HepG2 (cell line): Measurements from ENCODE around the gene MEI1. TPM values are rescaled to one million over a fixed set of nuclear protein-coding genes. Genes with fewer than 3 reads are reported as not detected.

ENCODE experiments used
- CCDC6 ChIP-seq: sonication (generic); formaldehyde crosslinking; IDR thresholded peaks from 2 replicates; pipeline ENCODE4 v1.8.1; 2022; ENCODE audit warnings: mild to moderate bottlenecking, missing genetic modification reagents, moderate library complexity
- DMTF1 ChIP-seq: sonication (generic); formaldehyde crosslinking; IDR thresholded peaks from 2 replicates; pipeline ENCODE4 v1.4.0; 2020; ENCODE audit warnings: mild to moderate bottlenecking, missing genetic modification reagents
- GZF1 ChIP-seq: sonication (generic); formaldehyde crosslinking; IDR thresholded peaks from 2 replicates; pipeline ENCODE4 v1.5.1; 2020; ENCODE audit warnings: mild to moderate bottlenecking, missing genetic modification reagents
- HDAC2 ChIP-seq: sonication (generic); formaldehyde crosslinking; IDR thresholded peaks from 2 replicates; pipeline ENCODE4 v1.4.0; 2020; ENCODE audit warnings: missing genetic modification reagents
- HOXA3 ChIP-seq: sonication (generic); formaldehyde crosslinking; IDR thresholded peaks from 2 replicates; pipeline ENCODE4 v1.5.0; 2020; ENCODE audit warnings: missing genetic modification reagents
- KDM3A ChIP-seq: IDR thresholded peaks from 2 replicates; pipeline ENCODE4 v1.6.1; 2018; ENCODE audit warnings: low read depth, missing compliant biosample characterization
- KMT2A ChIP-seq: sonication (generic); formaldehyde crosslinking; IDR thresholded peaks from 2 replicates; pipeline ENCODE4 v1.4.0; 2020; ENCODE audit warnings: missing genetic modification reagents
- LBX2 ChIP-seq: sonication (generic); formaldehyde crosslinking; IDR thresholded peaks from 2 replicates; pipeline ENCODE4 v1.5.0; 2020; ENCODE audit warnings: missing genetic modification reagents, mild to moderate bottlenecking, borderline replicate concordance
- MAX ChIP-seq: IDR thresholded peaks from 2 replicates; pipeline ENCODE4 v1.6.1; 2012; ENCODE audit warnings: inconsistent platforms
- MXD1 ChIP-seq: sonication (generic); formaldehyde crosslinking; IDR thresholded peaks from 2 replicates; pipeline ENCODE4 v1.4.0; 2020; ENCODE audit warnings: mild to moderate bottlenecking, missing genetic modification reagents
- MYC ChIP-seq: sonication (generic); formaldehyde crosslinking; IDR thresholded peaks from 2 replicates; pipeline ENCODE4 v1.9.0; 2021; ENCODE audit warnings: missing genetic modification reagents, borderline replicate concordance
- NR1H2 ChIP-seq: sonication (generic); formaldehyde crosslinking; IDR thresholded peaks from 2 replicates; pipeline ENCODE4 v1.8.1; 2022; ENCODE audit warnings: low read depth, missing genetic modification reagents, borderline replicate concordance
- NR2F1 ChIP-seq, 2 experiments: fragments of 450-650 bp in 1 of 2; formaldehyde crosslinking in 1 of 2; IDR thresholded peaks; 2 replicates each; pipeline versions ENCODE4 v1.5.0 to v1.6.1; 2016 to 2020; ENCODE audit warnings: mild to moderate bottlenecking in 1 of 2, missing compliant biosample characterization in 1 of 2, missing genetic modification reagents in 1 of 2, moderate library complexity in 1 of 2
- PHF21A ChIP-seq: sonication (generic); formaldehyde crosslinking; IDR thresholded peaks from 2 replicates; pipeline ENCODE4 v1.5.0; 2020; ENCODE audit warnings: mild to moderate bottlenecking, missing genetic modification reagents
- PHF8 ChIP-seq: sonication (generic); formaldehyde crosslinking; IDR thresholded peaks from 2 replicates; pipeline ENCODE4 v1.5.0; 2020; ENCODE audit warnings: missing genetic modification reagents
- SNAPC2 ChIP-seq: sonication (generic); formaldehyde crosslinking; IDR thresholded peaks from 2 replicates; pipeline ENCODE4 v1.8.1; 2022; ENCODE audit warnings: mild to moderate bottlenecking, missing genetic modification reagents
- TFDP2 ChIP-seq: sonication (generic); formaldehyde crosslinking; IDR thresholded peaks from 2 replicates; pipeline ENCODE4 v1.4.0; 2020; ENCODE audit warnings: missing genetic modification reagents
- THAP8 ChIP-seq: sonication (generic); formaldehyde crosslinking; IDR thresholded peaks from 2 replicates; pipeline ENCODE4 v1.5.1; 2020; ENCODE audit warnings: missing genetic modification reagents, mild to moderate bottlenecking, borderline replicate concordance
- TP53 ChIP-seq: sonication (generic); formaldehyde crosslinking; conservative IDR thresholded peaks from 2 replicates; pipeline ENCODE4 v1.4.0; 2020; ENCODE audit warnings: missing genetic modification reagents
- YEATS2 ChIP-seq: sonication (generic); formaldehyde crosslinking; IDR thresholded peaks from 2 replicates; pipeline ENCODE4 v1.4.0; 2020; ENCODE audit warnings: missing genetic modification reagents, borderline replicate concordance
- ZBTB26 ChIP-seq: IDR thresholded peaks from 2 replicates; pipeline ENCODE4 v1.6.1; 2016; ENCODE audit warnings: missing compliant biosample characterization, missing genetic modification reagents, borderline replicate concordance
- ZNF530 ChIP-seq: sonication (generic); formaldehyde crosslinking; IDR thresholded peaks from 2 replicates; pipeline ENCODE4 v1.5.0; 2020; ENCODE audit warnings: low read depth, mild to moderate bottlenecking, missing genetic modification reagents
- ZNF775 ChIP-seq: sonication (generic); formaldehyde crosslinking; IDR thresholded peaks from 2 replicates; pipeline ENCODE4 v1.4.0; 2020; ENCODE audit warnings: missing genetic modification reagents, mild to moderate bottlenecking, moderate library complexity, borderline replicate concordance
- polyA plus RNA-seq, 8 experiments: library from polyadenylated mRNA; depleted of rRNA in 3 of 8; stranded (reverse) in 7 of 8; unstranded in 1 of 8; fragments of >200 nt; fragmentation: Illumina TruSeq in 4 of 8; extraction: Trizol in 4 of 8; gene quantifications; 2 replicates each; pipeline versions ENCODE4 v1.2.1 to v1.2.3, GENCODE V29; 2011 to 2016; ENCODE audit warnings: low read depth in 4 of 8, missing spikeins in 1 of 8, mixed read lengths in 1 of 8; ENCODE audit not compliant: insufficient read depth in 1 of 8
- total RNA-seq, 5 experiments: library from RNA; depleted of rRNA; stranded (reverse); fragments of >200 nt; fragmentation: Illumina TruSeq; extraction: Trizol; gene quantifications; 2 replicates each; pipeline ENCODE4 v1.2.3, GENCODE V29; 2016; ENCODE audit warnings: low read depth in 1 of 5

Gene MEI1
- total and polyA plus RNA-seq, 2 of the 13 experiments (the other 11 are each of a cell fraction or from before 2014, with no cell fraction given), result 0.75 to 1.9 TPM

GRCh38 chr22:41800348-41801146 is 101.2 kb downstream of the MEI1 start, which contains the start of gene CCDC134 (continued):
- TF ChIP-seq TFDP2 (CRISPR knock-in tag) (peak; percentile 79), NR2F1 (CRISPR knock-in tag; IDR thresholded peaks at IDR 0.05) (no peak), DMTF1 (CRISPR knock-in tag) (peak; percentile 83; the same call in 1 of the 2 replicates), MAX (peak; percentile 86), ZNF775 (no peak), ZNF530 (CRISPR knock-in tag) (no peak), KMT2A (CRISPR knock-in tag) (peak; percentile 85), KDM3A (CRISPR knock-in tag) (0 out of 2 replicates have a peak, but pooled peaks have one; percentile 59), SNAPC2 (CRISPR knock-in tag) (0 out of 2 replicates have a peak, but pooled peaks have one; percentile 12), CCDC6 (CRISPR knock-in tag) (peak; percentile 79), ZBTB26 (CRISPR knock-in tag) (no peak), TP53 (CRISPR knock-in tag) (no peak), PHF8 (CRISPR knock-in tag) (peak; percentile 93), GZF1 (no peak), LBX2 (CRISPR knock-in tag) (peak; percentile 62; the same call in 1 of the 2 replicates), HDAC2 (CRISPR knock-in tag) (peak; percentile 64), MXD1 (CRISPR knock-in tag) (peak; percentile 22; the same call in 1 of the 2 replicates), THAP8 (CRISPR knock-in tag) (no peak; the same call in 1 of the 2 replicates), MYC (CRISPR knock-in tag) (peak; percentile 83), HOXA3 (CRISPR knock-in tag) (peak; percentile 90), YEATS2 (CRISPR knock-in tag) (peak; percentile 80; the same call in 1 of the 2 replicates), NR1H2 (CRISPR knock-in tag) (no peak), PHF21A (peak; percentile 76)
